Panc1 (cell line): ENCODE measurements around the gene ADARB2.

ENCODE experiments used
- CTCF ChIP-seq: fragments of 450-650 bp; IDR thresholded peaks from 2 replicates; pipeline ENCODE4 v1.5.1; 2017; ENCODE audit warnings: mild to moderate bottlenecking
- POLR2AphosphoS5 ChIP-seq: IDR thresholded peaks from 2 replicates; pipeline ENCODE4 v1.6.1; 2012; ENCODE audit warnings: mild to moderate bottlenecking, low read depth, low read length, moderate library complexity

- TF ChIP-seq CTCF (no peak), POLR2AphosphoS5 (no peak)
Measured at GRCh38 chr10:1396297-1396635, 341.1 kb downstream of the ADARB2 start.
